NCI-H2227 (cell line): ENCODE results near the gene FSTL5.

Source experiments
- DNase-seq: peaks from one replicate; lab custom pipeline; 2025; ENCODE audit not compliant: unreplicated experiment; lab: John Stamatoyannopoulos, UW

Gene FSTL5

DNA sequence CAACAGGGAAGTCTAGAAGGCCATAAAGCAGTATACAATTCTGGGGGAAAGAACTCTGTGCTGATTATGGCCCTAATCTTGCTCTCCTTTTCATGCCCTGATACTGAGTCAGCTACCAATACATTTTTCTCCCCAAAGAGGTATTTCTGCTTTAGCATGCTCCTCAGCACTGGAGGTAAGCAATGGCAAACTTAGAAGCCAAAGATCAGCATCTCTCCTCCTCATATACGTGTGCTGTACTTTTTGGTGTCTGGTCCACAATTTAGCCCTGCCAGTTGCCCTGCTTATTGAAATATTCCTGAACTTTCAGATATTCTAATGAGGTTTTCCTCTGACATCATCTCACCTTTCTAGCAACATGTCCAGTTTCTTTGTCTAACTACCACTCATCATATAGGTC lies 226.2 kb downstream of the FSTL5 start:
- DNase-seq: no peak

DNA sequence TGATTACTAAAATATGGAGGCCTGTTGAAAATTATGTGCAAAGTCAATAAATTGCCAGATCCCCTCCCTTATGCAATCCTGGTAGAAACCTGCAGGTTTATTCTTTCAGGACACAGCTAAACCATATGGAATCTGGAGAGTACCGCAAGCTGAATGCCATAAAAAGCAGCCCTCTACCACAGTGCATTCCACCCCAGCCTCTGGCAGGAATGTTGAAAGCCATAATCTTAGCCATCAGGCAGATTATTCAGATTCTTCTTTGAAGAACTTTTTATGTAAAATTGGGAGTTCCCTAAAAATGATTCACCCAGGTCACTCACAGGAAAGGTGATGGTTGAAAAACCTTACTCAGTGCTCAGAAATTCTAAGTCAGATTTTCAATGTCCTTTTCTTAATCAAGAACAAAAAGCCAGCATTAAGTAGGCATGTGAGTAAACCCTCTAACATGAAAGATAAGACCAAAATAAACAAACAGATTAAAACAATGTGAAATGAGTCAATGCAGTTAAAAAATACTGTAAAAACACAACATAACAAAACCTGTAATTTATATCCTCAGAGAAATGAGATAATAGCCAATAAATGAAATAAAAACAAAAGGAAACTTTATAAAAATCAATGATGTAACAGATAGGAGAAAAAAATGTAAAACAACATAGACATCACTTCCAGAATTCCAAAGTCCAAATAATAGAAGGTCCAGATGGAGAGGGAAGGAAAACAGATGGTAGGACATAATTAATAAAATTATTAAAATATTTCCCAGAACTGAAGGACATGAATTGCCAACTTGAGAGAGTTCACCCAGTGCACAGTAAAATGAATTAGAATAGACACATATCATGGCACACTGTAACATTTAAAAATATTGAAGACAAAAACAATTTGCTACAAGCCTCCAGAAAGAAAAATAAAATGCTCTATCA lies 226.9 kb downstream of the FSTL5 start:
- DNase-seq: no peak

DNA sequence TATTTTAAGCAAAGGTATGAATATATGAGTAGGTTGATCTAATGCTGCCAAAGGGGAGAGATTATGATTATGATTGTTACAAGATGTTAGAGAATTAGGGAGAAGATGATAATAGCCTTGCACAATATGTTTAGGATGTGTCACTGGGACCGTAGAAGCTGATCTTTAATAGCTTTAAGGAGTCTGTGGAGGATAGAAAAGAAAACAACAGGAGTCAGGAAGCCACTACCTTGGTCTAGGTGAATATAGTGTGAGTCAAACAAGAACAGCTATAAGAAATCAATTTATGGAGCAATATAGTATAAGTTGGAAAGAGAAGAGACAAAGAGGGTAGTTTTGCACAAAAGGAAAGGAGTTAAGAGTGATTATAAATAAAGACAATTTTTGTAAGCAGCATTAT lies 232.7 kb downstream of the FSTL5 start:
- no peak for DNase-seq

DNA sequence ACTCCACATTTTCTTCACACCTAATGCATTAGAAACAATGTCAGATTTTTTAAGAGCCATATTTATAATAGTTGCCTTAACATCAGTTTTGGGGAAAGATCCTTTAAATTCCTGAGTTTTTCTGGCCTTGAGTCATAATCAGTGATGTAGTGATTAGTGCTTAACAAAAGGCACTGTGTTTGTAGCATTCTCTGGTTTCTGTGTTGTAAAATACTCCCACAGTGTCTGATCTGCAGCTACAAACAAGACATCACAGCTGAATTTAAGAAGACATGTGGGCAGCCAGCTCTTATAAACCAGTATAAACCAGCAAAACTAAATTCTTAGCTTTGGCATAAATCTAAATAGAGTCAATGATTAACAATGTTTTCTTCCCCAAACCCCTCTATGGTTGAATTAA lies 233.8 kb downstream of the FSTL5 start:
- no peak for DNase-seq

DNA sequence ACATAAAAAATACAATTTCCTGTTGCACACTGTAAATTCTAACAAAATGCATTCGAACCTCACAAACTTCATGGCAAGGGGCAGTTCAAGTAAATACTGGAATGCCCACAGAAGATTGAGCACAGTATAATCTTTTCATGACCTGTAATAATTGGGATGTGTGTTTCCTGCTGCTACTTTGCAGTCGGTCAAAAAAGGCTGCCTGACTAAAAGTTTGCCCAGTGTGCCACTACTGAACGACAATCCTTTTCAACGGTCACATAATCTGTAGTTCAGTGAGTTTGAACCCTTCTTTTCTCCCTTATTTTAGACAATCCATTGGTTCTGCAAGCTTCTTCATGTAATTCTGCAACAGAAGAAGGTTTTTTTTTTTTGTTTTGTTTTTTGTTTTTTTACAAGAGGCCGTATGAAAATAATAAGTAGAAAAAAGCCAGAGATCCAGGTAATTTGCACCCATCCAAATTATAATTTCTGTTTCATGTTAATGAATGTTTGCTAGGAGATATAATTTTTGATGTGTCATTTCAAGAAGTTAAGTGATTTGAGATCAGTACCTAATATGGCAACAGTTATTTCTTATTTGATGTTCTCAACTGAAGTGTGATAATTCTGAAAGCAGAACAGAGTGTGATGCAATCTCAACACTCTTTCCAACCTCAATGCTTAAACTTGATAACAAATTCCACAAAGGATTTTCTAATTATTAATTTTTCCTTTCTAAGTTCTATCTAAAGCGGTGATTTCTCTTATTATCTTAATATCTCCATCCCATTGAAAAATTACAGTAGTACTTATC lies 237.6 kb downstream of the FSTL5 start:
- no peak for DNase-seq

DNA sequence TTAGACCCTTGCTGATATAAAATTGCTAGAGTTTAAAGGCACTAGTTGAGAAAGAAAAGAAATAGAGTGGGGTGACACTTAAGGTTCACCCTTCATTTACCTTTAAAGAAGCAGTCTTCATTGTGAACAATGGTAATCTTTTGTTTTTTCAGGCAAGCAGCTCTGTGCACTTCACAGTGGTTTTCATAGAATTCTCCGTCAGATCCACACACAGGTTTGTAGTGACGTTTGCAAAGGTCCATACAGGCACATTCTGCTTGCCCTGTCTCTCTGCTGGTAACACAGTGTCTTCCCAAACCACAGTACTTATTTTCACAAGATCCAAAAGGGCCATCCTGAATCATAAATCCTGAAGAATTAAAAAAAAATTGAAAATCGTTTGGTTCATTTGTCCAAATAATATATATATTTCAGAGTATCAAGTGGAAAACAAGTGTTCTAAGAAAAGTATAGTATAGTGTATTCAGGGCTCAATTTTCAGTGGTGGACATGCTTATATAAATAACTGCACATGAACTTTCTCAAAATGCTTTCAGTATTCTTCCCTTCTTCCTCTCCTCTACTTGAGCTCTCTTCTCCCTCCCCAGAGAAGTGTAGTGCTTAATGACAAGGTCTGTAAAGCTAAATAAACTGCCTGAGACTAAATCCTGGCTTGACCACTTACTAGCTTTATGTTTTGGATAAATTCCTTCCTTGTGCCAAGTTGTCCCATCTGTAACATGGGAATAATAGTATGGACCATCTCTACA lies 243.3 kb downstream of the FSTL5 start:
- no peak for DNase-seq

DNA sequence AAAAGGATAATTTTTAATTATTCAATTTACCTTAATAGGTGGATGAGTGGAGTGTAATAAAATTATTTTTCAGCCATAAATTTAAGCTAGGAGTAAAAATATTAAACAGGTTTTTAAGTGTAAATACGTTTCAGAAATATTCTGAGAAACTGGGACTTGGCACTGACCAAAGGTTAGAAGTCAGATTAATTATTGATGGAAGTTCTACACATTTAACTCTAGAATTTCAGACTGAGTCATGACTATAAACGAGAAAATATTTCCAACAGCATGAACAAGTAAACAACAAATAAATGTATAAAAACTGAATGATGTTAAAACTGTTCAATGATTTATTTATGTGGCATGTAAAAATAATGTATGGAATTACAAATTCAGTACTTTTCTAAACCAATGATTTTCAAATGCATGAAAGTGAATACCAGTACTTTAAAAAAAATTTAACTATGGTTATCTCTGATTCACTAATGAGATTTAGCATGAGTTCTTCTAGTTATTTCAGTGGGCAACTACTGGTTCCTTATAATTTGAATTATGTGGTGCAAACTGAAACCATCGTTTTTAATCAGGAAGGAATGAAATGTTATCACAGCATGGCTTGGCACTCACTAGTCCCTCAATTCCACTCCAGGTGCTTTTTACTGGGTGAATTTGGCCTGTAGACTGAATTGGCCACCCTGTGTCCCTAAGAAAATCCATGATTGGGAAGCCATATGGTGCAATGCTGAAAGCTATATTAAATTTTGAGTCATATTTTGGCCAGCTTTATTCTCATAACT lies 244.2 kb downstream of the FSTL5 start:
- DNase-seq: no peak

DNA sequence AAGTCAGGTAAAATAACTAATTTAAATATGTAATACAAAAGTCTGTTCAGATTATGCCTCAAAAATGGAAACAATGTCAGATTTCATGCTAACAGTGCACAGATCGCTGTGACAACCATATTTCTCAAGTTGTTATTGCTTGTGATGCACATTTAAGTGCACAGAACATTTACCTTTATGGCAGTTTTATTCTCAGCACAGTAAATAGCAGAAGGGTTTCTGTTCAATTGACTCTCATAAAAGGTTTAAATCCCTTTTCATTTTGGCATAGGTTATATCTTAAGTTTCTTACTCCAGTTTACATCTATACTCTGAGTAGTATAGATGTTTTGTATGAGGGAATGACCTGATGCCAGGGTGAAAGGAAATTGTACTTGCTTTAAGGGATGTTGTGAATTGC lies 247.8 kb downstream of the FSTL5 start:
- DNase-seq: no peak

DNA sequence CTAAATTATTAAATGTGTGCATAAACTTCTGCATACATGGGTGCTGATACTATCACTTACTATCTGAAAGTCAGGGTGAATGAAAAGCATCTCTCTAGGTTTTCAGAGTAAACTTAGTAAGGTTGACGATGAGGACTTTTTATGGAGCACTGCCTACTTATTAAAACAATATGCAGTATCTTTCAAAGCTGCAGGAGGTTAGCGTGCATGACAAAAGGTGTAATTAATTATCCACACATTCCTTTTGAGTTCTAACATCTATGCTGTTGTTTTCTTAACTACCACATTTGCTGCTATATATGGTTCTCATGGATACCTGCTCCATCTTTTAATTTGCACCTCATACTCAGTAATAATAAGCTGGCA lies 256.2 kb downstream of the FSTL5 start:
- no peak for DNase-seq

DNA sequence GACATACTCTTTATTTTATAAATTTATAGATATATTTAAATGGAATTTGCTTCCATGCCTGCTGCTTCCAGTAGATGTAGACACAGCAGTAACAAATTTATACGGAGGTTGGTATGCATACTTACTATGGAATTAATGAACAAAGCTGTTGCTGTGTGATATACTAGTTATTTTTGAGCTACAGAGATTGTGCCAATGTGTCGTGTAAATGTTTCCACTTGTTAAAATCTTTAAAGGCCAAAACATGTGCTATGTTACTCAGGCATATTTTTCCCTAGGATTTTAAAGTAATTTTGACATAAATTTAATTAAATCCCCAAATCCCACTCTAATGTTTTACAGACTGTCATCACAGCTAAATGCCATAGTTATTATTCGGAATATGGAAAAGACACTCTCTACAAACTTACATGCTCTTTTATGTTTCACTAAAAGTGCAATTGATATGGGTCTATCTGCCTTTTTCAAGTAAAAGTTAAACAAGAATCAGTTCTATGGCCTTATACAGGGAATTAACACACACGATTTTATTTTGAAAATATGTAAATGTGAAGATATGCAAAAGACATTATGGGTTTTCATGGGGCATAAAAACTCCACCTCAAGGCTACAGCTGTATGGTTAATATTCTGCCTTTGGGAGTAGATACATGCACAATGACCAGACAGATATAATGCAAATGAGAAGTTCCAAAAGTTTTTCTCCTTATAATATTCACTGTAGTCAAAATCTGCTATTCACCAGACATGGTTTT lies 256.8 kb downstream of the FSTL5 start:
- DNase-seq: no peak

DNA sequence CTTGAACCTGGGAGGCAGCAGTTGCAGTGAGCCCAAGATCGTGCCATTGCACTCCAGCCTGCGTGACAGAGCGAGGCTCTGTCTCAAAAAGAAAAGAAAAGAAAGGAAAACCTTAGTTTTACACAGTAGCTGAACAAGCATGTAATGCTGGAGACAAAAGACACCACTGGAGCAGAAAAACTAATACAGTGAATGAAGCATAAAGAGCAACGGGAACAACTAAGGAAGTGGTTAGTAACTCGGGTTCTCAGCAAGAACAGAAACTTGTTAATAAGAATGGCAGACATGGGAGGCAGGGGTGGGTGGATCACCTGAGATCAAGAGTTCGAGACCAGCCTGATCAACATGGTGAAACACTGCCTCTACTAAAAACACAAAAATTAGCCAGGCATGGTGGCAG lies 263.7 kb downstream of the FSTL5 start:
- no peak for DNase-seq

DNA sequence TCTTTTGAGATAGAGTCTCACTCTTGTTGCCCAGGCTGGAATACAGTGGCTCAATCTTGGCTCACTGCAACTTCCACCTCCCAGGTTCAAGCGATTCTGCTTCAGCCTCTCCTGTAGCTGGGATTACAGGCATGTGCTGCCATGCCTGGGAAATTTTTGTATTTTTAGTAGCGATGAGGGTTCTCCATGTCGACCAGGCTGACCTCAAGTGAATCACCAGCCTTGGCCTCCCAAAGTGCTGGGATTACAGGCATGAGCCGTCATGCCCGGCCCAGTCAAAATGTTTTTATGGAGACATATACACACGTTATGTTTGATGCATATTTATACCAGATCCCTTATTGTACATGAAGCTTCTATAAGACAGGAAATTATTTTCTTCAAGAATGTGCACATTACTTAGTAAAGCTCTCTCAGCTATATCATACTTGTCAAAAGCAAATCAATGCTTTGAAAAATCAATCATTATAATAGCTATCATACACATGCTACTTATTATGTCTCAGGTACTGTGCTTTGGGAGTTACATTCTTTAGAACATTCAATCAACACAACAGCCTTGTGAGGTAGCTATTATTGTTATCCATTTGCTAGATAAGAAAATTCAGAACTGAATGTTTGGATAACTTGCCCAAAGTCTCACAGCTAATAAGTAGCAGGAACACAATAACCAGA lies 269.2 kb downstream of the FSTL5 start:
- DNase-seq: no peak

DNA sequence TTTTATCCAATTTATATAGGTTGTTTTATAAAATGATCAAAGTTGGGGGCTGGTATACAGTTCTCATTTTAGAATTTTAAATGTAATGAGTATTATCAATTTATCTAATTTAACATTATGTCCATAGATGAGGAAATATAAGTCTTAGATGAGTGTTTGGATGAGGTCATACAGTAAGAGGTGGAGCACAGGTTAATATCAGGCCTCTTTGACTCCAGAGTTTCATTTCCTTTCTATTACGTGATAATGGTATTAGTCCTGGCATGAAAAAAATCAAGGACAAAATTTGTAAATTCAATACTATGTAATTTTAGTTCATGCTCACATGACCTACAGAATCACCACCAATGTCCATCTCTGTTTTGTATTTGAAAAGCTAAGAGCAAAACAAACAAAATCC lies 269.8 kb downstream of the FSTL5 start:
- no peak for DNase-seq

DNA sequence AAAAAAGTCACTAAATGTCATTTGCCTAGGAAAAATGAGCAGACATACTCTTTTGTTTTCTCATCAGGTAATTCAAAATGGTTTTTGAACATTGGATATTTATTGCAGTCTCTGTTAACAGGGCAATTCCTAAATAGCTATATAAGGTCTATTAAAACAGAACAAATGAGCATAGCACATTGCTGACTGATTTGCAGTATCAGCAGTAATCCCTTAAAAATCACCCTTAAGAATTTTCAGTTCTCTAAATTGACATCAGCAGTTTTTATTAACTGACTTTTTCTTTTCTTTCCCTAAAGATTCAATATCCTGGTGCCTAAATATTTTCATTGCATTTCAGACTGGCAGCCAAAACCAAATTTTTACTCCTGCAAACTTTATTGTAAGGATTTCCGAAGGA lies 270.2 kb downstream of the FSTL5 start:
- no peak for DNase-seq

DNA sequence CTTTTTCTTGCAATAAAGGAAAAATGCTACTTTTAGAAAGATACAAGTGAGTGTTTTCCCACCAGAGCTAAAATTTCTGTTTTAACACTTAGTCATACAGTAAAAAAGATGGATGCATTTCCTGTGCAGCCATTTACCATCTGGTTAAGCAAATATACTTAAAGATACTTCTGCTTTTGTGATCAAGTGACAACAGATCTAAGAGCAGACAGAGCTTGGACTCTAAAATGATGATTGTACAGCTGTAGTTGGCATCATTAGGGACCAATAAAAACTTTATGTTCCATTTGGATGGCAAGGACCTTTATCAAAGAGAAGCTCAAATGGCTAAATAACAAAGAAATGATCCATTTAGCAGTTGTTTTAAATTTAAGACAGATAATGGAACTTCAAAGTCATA lies 270.8 kb downstream of the FSTL5 start:
- DNase-seq: no peak

DNA sequence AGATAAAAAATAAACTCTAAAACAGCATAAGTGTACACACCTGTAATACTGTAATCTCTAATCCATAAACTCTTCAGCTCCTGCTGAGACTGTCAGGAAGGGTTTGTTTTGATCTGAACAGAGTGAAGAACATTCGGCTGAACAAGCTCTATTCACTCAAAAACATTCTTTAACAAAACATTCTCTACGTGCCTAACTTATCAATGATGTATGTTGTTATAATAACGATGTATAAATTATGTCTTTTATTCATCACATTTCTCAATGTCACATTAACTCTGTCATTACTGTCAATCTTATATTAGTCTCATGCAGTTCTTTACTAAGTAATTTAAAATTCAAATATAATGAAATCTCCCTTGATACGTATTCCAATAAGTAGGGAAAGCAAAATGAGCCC lies 280.6 kb downstream of the FSTL5 start:
- no peak for DNase-seq

DNA sequence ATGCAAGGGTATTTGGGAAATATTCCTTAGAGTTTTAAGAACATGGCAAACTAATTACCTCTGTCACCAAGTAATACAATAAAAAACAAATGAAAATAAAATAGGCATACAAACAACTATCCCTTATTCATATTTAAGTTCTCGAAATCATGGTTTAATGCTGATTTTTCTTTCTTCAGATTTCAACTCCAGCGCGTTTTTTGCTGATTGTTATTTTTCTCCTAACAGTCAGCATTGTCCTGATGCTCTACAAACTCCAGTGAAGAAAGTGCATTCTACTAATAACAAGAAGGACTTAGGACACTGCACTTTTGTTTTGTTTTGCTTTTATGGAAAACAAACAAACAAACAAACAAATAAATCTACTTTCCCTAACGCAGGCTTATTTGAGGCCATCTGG lies 282.4 kb downstream of the FSTL5 start:
- DNase-seq: no peak

DNA sequence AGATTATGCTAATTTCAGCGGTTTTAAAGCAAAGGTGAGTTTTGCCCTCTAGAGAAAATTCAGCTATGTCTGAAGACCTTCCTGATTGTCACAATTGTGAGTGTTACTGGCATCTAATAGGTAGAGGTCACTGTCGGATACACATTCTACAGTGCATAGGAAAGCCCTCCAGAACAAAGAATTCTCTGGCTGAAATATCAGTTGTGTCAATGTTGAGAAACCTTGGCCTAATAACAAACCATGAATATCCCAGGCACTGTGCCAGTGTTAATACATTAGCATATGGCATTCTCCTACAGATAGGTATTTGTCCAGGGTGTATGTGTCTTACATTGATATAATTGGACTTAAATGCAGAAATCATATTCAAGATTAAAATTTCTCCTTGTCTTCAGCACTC lies 294.3 kb downstream of the FSTL5 start:
- DNase-seq: no peak

DNA sequence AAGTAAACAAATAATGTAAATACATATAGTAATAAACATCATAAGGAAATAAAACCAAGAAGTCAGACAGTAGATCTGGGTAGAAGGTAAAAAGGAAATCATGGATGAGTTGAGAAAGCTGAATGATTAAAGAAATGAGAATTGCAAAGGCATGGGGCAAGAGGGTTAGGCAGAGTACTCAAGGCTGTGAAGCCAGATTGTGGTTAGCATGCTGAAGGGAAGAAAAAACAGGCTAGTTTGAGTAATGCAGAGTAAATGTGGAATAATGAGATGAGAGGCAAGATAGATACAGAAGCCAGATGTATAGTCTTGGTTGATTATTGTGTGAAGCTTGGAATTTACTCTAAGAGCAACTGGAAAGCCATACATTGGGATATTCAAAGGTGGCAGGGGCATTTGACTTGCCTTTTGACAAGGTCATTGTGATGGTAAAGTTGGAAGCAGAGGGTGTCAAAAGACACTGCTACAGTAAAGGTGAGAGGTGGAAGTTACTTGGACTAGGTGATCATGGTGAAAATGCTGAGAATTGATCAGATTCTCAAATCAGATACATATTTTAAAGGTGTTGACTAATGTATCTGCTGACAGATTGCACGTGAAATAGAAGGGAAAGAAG lies 307.0 kb downstream of the FSTL5 start:
- no peak for DNase-seq
